ENCODE data around the gene MBP. TPM values are rescaled to one million over a fixed set of nuclear protein-coding genes. Genes with fewer than 3 reads are reported as not detected.
A peak's percentile ranks its signal among the peaks of the same experiment; 100 is the strongest.

Gene MBP
- total RNA-seq, 1 experiment from 2014 or later: not detected

DNA sequence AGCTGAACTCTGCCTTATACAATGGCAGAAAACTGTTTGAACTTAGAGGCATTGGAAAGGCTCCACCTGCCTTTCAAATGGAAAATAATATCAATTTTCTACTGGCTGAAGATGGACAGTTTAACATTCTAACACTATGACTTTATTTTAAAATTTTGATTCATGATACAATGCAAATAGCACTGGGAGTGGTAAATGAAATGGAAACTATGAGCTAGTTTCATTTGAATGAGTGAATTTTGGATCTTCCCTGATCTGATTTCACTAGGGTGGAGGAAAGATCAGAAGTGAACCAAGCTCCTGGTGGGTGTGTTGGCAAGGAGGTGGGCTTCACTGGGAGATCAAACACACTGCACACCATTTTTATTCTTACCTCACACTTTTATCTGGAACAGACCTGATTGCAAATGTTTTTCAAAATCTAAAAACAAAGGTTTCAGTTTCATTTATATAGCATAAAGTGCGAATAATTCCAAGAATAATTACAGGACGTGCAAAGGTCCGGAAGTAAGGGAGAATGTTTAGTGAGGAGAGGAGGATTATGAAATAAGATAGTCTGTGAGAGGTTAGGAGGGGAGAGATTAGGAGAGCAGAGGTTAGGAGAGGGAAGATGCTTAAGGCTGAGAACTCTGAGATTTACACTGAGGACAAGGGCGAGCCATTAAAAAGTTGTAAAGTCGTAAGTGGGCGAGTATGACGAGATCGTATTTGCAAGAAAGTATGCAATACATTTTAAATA lies 18.6 kb upstream of the MBP start:
- no peak for DNase-seq (ENCODE audit: low spot score)

- no peak for DNase-seq (ENCODE audit: low spot score)
Observed at GRCh38 chr18:77150588-77150987, 18.0 kb upstream of the MBP start.

GRCh38 chr18:77148289-77148688 lies 15.7 kb upstream of the MBP start:
- no peak for DNase-seq (ENCODE audit: low spot score)

- DNase-seq (ENCODE audit: low spot score): peak; percentile 49
Observed at GRCh38 chr18:77147418-77147852, 14.9 kb upstream of the MBP start.

- peak; percentile 31 for DNase-seq (ENCODE audit: low spot score)
Observed at GRCh38 chr18:77146249-77147080, 13.9 kb upstream of the MBP start.

DNA sequence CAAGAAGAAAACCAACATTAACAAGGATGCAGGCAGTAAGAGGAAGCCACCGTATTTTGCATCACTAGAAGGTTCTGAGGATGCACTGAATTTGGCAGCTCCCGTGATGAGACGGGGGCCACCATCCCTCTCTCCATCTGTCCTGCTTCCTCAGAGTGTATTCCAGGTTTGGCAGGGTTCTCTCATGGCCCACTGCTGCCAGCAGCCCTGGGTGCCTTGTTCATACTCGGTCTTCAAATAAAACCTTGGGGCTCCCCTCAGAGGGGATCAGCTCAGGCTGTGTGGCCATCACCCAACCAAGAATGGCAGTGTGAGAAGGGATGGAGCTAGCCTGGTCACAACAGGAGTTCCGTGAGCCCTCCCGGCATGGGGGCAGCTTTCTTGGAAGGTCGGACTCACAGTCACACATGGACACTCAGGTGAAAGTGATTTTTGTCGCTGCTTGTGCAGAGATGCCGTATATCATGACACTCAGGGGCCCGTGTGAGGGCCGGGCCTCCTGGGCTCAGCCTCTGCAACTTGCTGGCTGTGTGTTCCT lies 12.8 kb upstream of the MBP start:
- no peak for DNase-seq (ENCODE audit: low spot score)

DNA sequence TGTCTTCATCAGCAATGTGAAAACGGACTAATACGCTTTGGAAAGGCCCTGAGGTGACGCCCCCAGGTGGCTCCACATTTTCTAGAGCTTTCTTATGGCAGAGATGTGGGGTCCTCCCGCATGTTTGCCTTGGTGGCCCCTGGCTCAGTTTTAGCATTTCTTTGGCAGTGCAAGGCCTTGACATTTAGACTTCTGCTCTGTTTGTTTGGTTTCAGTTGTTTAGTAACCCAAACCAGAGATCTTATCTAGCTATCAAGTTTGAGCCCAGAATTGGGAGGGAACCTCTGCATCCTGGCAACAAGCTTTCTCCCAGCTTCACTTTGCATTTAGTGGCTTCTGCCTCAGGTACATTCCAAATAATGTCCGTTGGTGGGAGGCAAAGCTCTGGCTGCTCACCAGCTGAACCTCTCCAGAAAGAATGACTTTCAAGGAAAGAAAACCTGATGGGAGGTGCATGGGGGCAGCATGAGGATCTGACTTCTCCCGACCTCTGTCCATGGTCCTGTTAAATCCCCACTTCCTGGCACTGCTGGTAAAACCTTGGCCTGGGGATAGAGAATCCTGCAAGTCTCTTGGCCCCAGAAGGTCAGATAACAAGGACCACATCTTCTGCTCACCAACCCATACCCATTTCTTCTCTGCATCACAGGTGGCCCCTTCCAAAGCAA lies 12.0 kb upstream of the MBP start:
- no peak for DNase-seq (ENCODE audit: low spot score)

DNA sequence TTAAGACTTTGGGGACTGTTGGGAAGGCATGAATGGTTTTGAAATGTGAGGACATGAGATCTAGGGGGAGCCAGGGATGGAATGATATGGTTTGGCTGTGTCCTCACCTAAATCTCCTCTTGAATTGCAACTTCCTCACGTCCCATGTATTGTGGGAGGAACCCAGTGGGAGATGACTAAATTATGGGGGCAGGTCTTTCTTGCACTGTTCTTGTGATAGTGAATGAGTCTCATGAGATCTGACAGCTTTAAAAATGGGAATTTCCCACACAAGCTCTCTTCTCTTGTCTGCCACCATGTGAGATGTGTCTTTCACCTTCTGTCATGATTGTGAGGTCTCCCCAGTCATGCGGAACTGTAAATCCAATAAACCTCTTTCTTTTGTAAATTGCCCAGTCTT lies 11.5 kb upstream of the MBP start:
- no peak for DNase-seq (ENCODE audit: low spot score)

DNA sequence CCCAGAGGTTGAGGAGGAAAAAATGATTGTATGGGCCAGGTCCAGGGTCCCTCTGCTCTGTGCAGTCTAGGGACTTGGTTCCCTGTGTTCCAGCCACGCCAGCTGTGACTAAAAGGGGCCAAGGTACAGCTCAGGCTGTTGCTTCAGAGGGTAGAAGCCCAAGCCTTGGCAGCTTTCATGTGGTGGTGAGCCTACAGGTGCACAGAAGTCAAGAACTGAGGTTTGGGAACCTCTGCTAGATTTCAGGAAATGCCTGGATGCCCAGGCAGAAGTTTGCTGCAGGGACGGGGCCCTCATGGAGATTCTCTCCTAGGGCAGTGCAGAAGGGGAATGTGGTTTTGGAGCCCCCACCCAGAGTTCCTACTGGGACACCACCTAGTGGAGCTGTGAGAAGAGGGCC lies 10.6 kb upstream of the MBP start:
- DNase-seq (ENCODE audit: low spot score): no peak

GRCh38 chr18:77141401-77142118 lies 9.0 kb upstream of the MBP start:
- DNase-seq (ENCODE audit: low spot score): no peak

DNA sequence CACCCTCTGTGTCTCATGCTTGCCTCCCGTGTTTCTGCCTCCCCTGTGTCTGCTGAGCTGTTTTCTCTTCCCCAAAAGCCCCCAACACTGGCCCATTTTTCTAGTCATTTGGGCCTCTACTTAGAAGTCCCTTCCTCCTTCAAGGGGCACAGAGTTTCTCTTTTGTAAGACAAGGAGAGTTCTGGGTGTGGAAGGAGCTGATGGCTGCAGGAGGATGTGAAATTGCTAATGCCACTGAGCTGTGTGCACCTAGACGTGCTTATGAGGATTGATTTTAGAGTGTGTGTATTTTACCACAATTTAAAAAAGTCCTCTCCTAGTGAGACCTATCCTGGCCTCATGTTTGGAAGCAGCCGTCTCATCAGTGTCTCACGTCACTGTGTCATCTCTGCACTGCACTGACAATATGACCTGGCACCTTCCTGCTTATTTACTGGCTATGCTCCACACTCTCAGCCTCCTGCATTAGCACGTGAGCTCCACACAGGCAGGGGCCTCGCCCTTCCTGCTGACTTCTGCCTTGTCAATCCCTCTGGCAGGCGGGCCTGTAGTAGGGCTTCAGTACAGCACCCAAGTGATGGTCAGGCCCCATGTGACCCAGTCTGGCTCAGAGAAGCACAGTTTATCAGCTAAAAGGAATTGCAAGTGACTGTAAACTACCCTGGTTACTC lies 8.0 kb upstream of the MBP start:
- DNase-seq (ENCODE audit: low spot score): no peak

- no peak for DNase-seq (ENCODE audit: low spot score)
Observed at GRCh38 chr18:77140030-77140429, 7.4 kb upstream of the MBP start.

DNA sequence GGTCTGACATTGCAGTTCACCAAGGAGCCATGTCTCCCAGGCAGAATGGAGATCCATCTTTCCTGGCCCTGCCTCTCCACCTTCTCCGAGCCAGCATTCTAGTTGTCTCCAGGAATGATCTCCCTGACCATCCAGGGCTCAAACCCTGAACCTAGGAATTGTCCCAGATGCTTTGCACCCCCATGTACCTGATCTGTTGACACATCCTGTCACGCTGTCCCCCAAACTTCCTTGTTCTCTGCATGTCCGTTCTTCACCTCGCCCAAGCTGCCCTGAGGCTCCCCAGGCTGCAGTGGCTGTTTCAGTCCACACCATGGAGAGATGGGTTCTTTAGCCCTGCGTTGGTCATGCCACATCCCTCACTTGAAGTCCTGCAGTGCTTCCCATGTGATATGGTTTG lies 7.0 kb upstream of the MBP start:
- no peak for DNase-seq (ENCODE audit: low spot score)

DNA sequence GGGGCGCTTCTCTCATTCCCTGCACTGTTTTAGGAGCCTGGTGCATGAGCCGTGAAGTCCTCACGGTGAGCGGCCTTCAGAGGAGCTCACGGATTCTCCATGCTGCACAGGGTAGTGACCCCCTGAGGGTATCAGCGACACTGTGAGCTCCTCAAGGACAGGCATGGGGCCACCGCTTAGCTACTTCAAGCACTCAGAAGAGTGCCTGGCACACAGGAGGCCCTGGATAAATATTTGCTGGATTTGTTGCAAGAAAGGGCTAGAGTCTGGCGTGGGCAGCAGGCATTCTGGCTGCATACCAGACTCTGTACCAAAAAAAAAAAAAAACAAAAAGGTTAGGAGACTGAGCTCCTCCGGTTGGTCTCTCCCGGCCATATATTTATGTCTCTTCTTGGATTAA lies 5.7 kb upstream of the MBP start:
- DNase-seq (ENCODE audit: low spot score): no peak

DNA sequence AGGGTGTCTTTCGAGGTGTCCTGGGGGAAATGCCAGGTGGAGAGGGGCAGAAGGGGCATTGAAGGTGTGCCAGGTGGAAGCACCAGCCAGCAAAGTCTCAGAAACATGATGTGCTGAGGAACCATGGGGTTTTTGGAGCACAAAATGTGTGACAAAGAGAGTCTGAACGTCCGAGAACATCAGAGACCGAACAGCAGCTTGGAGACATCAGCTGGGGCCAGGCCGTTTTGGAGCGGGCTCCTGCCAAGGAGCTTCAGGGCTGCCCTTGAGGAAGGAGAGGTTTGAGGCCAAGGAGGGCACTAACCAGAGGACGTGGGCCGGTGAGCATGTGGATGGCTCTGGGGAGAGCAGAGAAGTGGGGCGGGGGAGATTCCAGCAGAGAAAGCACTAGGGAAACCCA lies 5.3 kb upstream of the MBP start:
- no peak for DNase-seq (ENCODE audit: low spot score)

GRCh38 chr18:77136871-77137665 lies 4.5 kb upstream of the MBP start:
- DNase-seq (ENCODE audit: low spot score): no peak

- DNase-seq (ENCODE audit: low spot score): no peak
Observed at GRCh38 chr18:77136076-77136718, 3.6 kb upstream of the MBP start.

- no peak for DNase-seq (ENCODE audit: low spot score)
Observed at GRCh38 chr18:77135339-77136075, 2.9 kb upstream of the MBP start.

GRCh38 chr18:77134611-77135010 lies 2.0 kb upstream of the MBP start:
- no peak for DNase-seq (ENCODE audit: low spot score)
